ENCODE measurements around the gene ACOT13.
"Not testable (repeated sequence)": the region's sequence is repeated elsewhere in the genome, so short reads cannot be mapped to it uniquely, and the experiment has no call there.

ACOT13 gene
- total RNA-seq: 7.2 to 7.9 (median 7.4) reads per million in 3 donors

- peak within 1 kb of the TSS; percentile 84 for H3K27ac ChIP-seq (ENCODE audit: insufficient read depth, low read length, poor library complexity, severe bottlenecking)
- DNase-seq: peak; percentile 96
- peaks cover 7% of the 10 kb centered on the region for H3K36me3 ChIP-seq (ENCODE audit: control insufficient read depth, insufficient read depth, low read length)
- peak within 1 kb of the TSS; percentile 83 for H3K4me3 ChIP-seq (ENCODE audit: insufficient read depth, low read depth, low read length, poor library complexity, severe bottlenecking)
- no peaks in the 10 kb centered on the region for H3K9me3 ChIP-seq (ENCODE audit: control insufficient read depth, low read length)
- no peaks in the 10 kb centered on the region for H3K27me3 ChIP-seq (replicated peaks; ENCODE audit: control insufficient read depth, insufficient read depth, low read length, poor library complexity, severe bottlenecking)
- peaks cover 10% of the 10 kb centered on the region for H3K4me1 ChIP-seq (ENCODE audit: control insufficient read depth, insufficient read depth, low read length, poor library complexity, severe bottlenecking)
These were observed at the start of gene ACOT13, which contains the start of gene TDP2 for GRCh38 chr6:24666641-24667377. TSS of gene ACOT13 (plus strand) at chr6:24667077. CDS start at chr6:24667264, 187 bp downstream. TSS of gene TDP2 (minus strand) at chr6:24666899. CDS start at chr6:24666862, 37 bp downstream.

GRCh38 chr6:24619661-24620060, 47.2 kb upstream of the ACOT13 start:
- no peak overlapping the region for H3K27ac ChIP-seq (ENCODE audit: insufficient read depth, low read length, poor library complexity, severe bottlenecking)
- no peaks in the 10 kb centered on the region for H3K9me3 ChIP-seq (ENCODE audit: control insufficient read depth, low read length)
- H3K27me3 ChIP-seq (replicated peaks; ENCODE audit: control insufficient read depth, insufficient read depth, low read length, poor library complexity, severe bottlenecking): no peaks in the 10 kb centered on the region
- no peaks in the 10 kb centered on the region for H3K36me3 ChIP-seq (ENCODE audit: control insufficient read depth, insufficient read depth, low read length)
- no peak overlapping the region for H3K4me3 ChIP-seq (ENCODE audit: insufficient read depth, low read depth, low read length, poor library complexity, severe bottlenecking)
- DNase-seq: no peak
- no peaks in the 10 kb centered on the region for H3K4me1 ChIP-seq (ENCODE audit: control insufficient read depth, insufficient read depth, low read length, poor library complexity, severe bottlenecking)

GRCh38 chr6:24620637-24621036, 46.2 kb upstream of the ACOT13 start:
- H3K27ac ChIP-seq (ENCODE audit: insufficient read depth, low read length, poor library complexity, severe bottlenecking): no peak overlapping the region
- H3K36me3 ChIP-seq (ENCODE audit: control insufficient read depth, insufficient read depth, low read length): no peaks in the 10 kb centered on the region
- no peak overlapping the region for H3K4me3 ChIP-seq (ENCODE audit: insufficient read depth, low read depth, low read length, poor library complexity, severe bottlenecking)
- H3K4me1 ChIP-seq (ENCODE audit: control insufficient read depth, insufficient read depth, low read length, poor library complexity, severe bottlenecking): no peaks in the 10 kb centered on the region
- no peaks in the 10 kb centered on the region for H3K27me3 ChIP-seq (replicated peaks; ENCODE audit: control insufficient read depth, insufficient read depth, low read length, poor library complexity, severe bottlenecking)
- DNase-seq: no peak
- H3K9me3 ChIP-seq (ENCODE audit: control insufficient read depth, low read length): no peaks in the 10 kb centered on the region

- Histone ChIP-seq H3K27ac (ENCODE audit: insufficient read depth, low read length, poor library complexity, severe bottlenecking) (no peak overlapping the region), H3K9me3 (ENCODE audit: control insufficient read depth, low read length) (no peaks in the 10 kb centered on the region), H3K4me1 (ENCODE audit: control insufficient read depth, insufficient read depth, low read length, poor library complexity, severe bottlenecking) (no peaks in the 10 kb centered on the region), H3K36me3 (ENCODE audit: control insufficient read depth, insufficient read depth, low read length) (no peaks in the 10 kb centered on the region), H3K27me3 (replicated peaks; ENCODE audit: control insufficient read depth, insufficient read depth, low read length, poor library complexity, severe bottlenecking) (no peaks in the 10 kb centered on the region), H3K4me3 (ENCODE audit: insufficient read depth, low read depth, low read length, poor library complexity, severe bottlenecking) (no peak overlapping the region)
- no peak for DNase-seq
These were observed 45.1 kb upstream of the ACOT13 start for GRCh38 chr6:24621626-24622289.

- Histone ChIP-seq H3K27ac (ENCODE audit: insufficient read depth, low read length, poor library complexity, severe bottlenecking) (no peak overlapping the region), H3K36me3 (ENCODE audit: control insufficient read depth, insufficient read depth, low read length) (no peaks in the 10 kb centered on the region), H3K4me3 (ENCODE audit: insufficient read depth, low read depth, low read length, poor library complexity, severe bottlenecking) (no peak overlapping the region), H3K9me3 (ENCODE audit: control insufficient read depth, low read length) (no peaks in the 10 kb centered on the region), H3K4me1 (ENCODE audit: control insufficient read depth, insufficient read depth, low read length, poor library complexity, severe bottlenecking) (no peaks in the 10 kb centered on the region), H3K27me3 (replicated peaks; ENCODE audit: control insufficient read depth, insufficient read depth, low read length, poor library complexity, severe bottlenecking) (peaks cover 2% of the 10 kb centered on the region)
- no peak for DNase-seq
These were observed 35.9 kb upstream of the ACOT13 start for GRCh38 chr6:24630856-24631505.

- Histone ChIP-seq H3K9me3 (ENCODE audit: control insufficient read depth, low read length) (no peaks in the 10 kb centered on the region), H3K4me3 (ENCODE audit: insufficient read depth, low read depth, low read length, poor library complexity, severe bottlenecking) (no peak overlapping the region), H3K4me1 (ENCODE audit: control insufficient read depth, insufficient read depth, low read length, poor library complexity, severe bottlenecking) (no peaks in the 10 kb centered on the region), H3K36me3 (ENCODE audit: control insufficient read depth, insufficient read depth, low read length) (no peaks in the 10 kb centered on the region), H3K27me3 (replicated peaks; ENCODE audit: control insufficient read depth, insufficient read depth, low read length, poor library complexity, severe bottlenecking) (peaks cover 2% of the 10 kb centered on the region), H3K27ac (ENCODE audit: insufficient read depth, low read length, poor library complexity, severe bottlenecking) (no peak overlapping the region)
- no peak for DNase-seq
These were observed 35.2 kb upstream of the ACOT13 start for GRCh38 chr6:24631671-24632070.

GRCh38 chr6:24632573-24632972, 34.3 kb upstream of the ACOT13 start:
- Histone ChIP-seq H3K4me1 (ENCODE audit: control insufficient read depth, insufficient read depth, low read length, poor library complexity, severe bottlenecking) (no peaks in the 10 kb centered on the region), H3K4me3 (ENCODE audit: insufficient read depth, low read depth, low read length, poor library complexity, severe bottlenecking) (no peak overlapping the region), H3K36me3 (ENCODE audit: control insufficient read depth, insufficient read depth, low read length) (no peaks in the 10 kb centered on the region), H3K9me3 (ENCODE audit: control insufficient read depth, low read length) (no peaks in the 10 kb centered on the region), H3K27me3 (replicated peaks; ENCODE audit: control insufficient read depth, insufficient read depth, low read length, poor library complexity, severe bottlenecking) (peaks cover 2% of the 10 kb centered on the region), H3K27ac (ENCODE audit: insufficient read depth, low read length, poor library complexity, severe bottlenecking) (no peak overlapping the region)
- no peak for DNase-seq

- no peak overlapping the region for H3K4me3 ChIP-seq (ENCODE audit: insufficient read depth, low read depth, low read length, poor library complexity, severe bottlenecking)
- no peaks in the 10 kb centered on the region for H3K9me3 ChIP-seq (ENCODE audit: control insufficient read depth, low read length)
- no peak overlapping the region for H3K27ac ChIP-seq (ENCODE audit: insufficient read depth, low read length, poor library complexity, severe bottlenecking)
- no peak for DNase-seq
- H3K27me3 ChIP-seq (replicated peaks; ENCODE audit: control insufficient read depth, insufficient read depth, low read length, poor library complexity, severe bottlenecking): peaks cover 2% of the 10 kb centered on the region
- H3K4me1 ChIP-seq (ENCODE audit: control insufficient read depth, insufficient read depth, low read length, poor library complexity, severe bottlenecking): no peaks in the 10 kb centered on the region
- H3K36me3 ChIP-seq (ENCODE audit: control insufficient read depth, insufficient read depth, low read length): no peaks in the 10 kb centered on the region
These were observed 30.2 kb upstream of the ACOT13 start for GRCh38 chr6:24636681-24637080.

- Histone ChIP-seq H3K27ac (ENCODE audit: insufficient read depth, low read length, poor library complexity, severe bottlenecking) (no peak overlapping the region), H3K4me1 (ENCODE audit: control insufficient read depth, insufficient read depth, low read length, poor library complexity, severe bottlenecking) (no peaks in the 10 kb centered on the region), H3K36me3 (ENCODE audit: control insufficient read depth, insufficient read depth, low read length) (no peaks in the 10 kb centered on the region), H3K4me3 (ENCODE audit: insufficient read depth, low read depth, low read length, poor library complexity, severe bottlenecking) (no peak overlapping the region), H3K9me3 (ENCODE audit: control insufficient read depth, low read length) (no peaks in the 10 kb centered on the region), H3K27me3 (replicated peaks; ENCODE audit: control insufficient read depth, insufficient read depth, low read length, poor library complexity, severe bottlenecking) (peaks cover 2% of the 10 kb centered on the region)
- DNase-seq: no peak
These were observed 26.7 kb upstream of the ACOT13 start for GRCh38 chr6:24640166-24640565.

- not testable (repeated sequence) for H3K4me3 ChIP-seq (ENCODE audit: insufficient read depth, low read depth, low read length, poor library complexity, severe bottlenecking); H3K4me1 ChIP-seq (ENCODE audit: control insufficient read depth, insufficient read depth, low read length, poor library complexity, severe bottlenecking); H3K9me3 ChIP-seq (ENCODE audit: control insufficient read depth, low read length); H3K27me3 ChIP-seq (replicated peaks; ENCODE audit: control insufficient read depth, insufficient read depth, low read length, poor library complexity, severe bottlenecking); H3K27ac ChIP-seq (ENCODE audit: insufficient read depth, low read length, poor library complexity, severe bottlenecking); DNase-seq; H3K36me3 ChIP-seq (ENCODE audit: control insufficient read depth, insufficient read depth, low read length)
These were observed 26.2 kb upstream of the ACOT13 start for GRCh38 chr6:24640631-24641030.
